Measurements from ENCODE around the gene UBP1. TPM values are rescaled to one million over a fixed set of nuclear protein-coding genes. Genes with fewer than 3 reads are reported as not detected.
"Not testable (repeated sequence)": the region's sequence is repeated elsewhere in the genome, so short reads cannot be mapped to it uniquely, and the experiment has no call there.

Gene UBP1
- total RNA-seq, 1 donor from 2014 or later, result 34.4 TPM

- Histone ChIP-seq H3K27me3 (ENCODE audit: control insufficient read depth in 3 of 3, insufficient read depth in 3 of 3, low read length in 3 of 3) (no peaks in the 10 kb centered on the region), H3K4me3 (ENCODE audit: low read length in 3 of 3) (peak overlapping the region; percentile 85 to 92 (median 86)), H3K36me3 (ENCODE audit: control insufficient read depth in 3 of 3, insufficient read depth in 3 of 3, low read length in 3 of 3) (no peaks in the 10 kb centered on the region), H3K27ac (ENCODE audit: low read depth, low read length) (peak overlapping the region; percentile 97), H3K9me3 (ENCODE audit: control insufficient read depth in 3 of 3, low read length in 3 of 3) (no peaks in the 10 kb centered on the region), H3K4me1 (ENCODE audit: control insufficient read depth in 3 of 3, insufficient read depth in 3 of 3, low read length in 3 of 3) (peaks cover 21 to 43% (median 37%) of the 10 kb centered on the region in 3 donors), H3K9ac (ENCODE audit: low read depth in 1 of 3, low read length in 3 of 3) (peak overlapping the region; percentile 94 to 95 (median 94))
These were observed 2.5 kb downstream of the UBP1 start for GRCh38 chr3:33437556-33438283.

DNA sequence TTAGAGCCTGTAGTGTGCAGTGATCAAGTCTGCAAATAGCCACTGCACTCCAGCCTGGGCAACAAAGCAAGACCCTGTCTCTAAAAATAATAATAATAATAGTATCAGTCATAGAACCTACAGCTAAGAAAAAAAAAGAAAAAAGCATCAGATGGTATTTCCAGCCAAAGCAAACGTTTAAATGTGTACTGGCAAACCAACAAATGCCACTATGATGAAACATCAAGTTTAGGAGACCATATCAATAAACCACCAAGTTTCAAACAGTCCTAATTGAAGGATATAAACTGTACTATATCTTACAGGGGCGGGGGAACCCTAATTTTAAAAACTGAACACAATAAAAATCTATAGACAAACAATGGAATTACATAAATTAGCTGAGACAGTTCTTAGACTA is 6.4 kb downstream of the UBP1 start:
- H3K27me3 ChIP-seq (ENCODE audit: control insufficient read depth in 3 of 3, insufficient read depth in 3 of 3, low read length in 3 of 3), result no peaks in the 10 kb centered on the region

DNA sequence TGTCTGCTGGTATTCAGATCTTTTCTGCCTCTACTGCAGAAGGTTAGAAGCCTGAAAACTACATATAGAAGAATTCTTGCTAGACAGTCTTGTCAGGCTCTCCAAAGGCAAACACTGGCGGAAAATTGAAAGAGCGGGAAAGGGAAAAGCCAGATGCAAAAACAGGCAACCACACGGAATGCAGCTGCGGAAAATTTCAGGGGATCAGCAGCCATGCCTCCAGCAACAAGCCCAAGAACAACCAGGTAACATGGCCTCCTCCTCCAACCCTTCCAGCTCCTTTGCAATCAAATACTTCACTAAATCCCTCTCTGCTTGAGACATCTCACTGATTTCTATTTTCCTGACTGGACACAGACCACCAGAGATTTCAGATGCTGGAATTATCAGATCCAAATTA is 9.6 kb downstream of the UBP1 start:
- H3K36me3 ChIP-seq (ENCODE audit: control insufficient read depth in 3 of 3, insufficient read depth in 3 of 3, low read length in 3 of 3), result no peaks in the 10 kb centered on the region
- H3K9me3 ChIP-seq (ENCODE audit: control insufficient read depth in 3 of 3, low read length in 3 of 3), result no peaks in the 10 kb centered on the region
- H3K27ac ChIP-seq (ENCODE audit: low read depth, low read length), result no peak overlapping the region
- H3K4me1 ChIP-seq (ENCODE audit: control insufficient read depth in 3 of 3, insufficient read depth in 3 of 3, low read length in 3 of 3), result peaks cover 14 to 27% (median 16%) of the 10 kb centered on the region in 3 donors
- no peaks in the 10 kb centered on the region for H3K27me3 ChIP-seq (ENCODE audit: control insufficient read depth in 3 of 3, insufficient read depth in 3 of 3, low read length in 3 of 3)
- no peak overlapping the region for H3K9ac ChIP-seq (ENCODE audit: low read depth in 1 of 3, low read length in 3 of 3)
- no peak overlapping the region for H3K4me3 ChIP-seq (ENCODE audit: low read length in 3 of 3)

More for the DNA sequence above, 6.4 kb downstream of the UBP1 start:
- Histone ChIP-seq H3K9me3 (ENCODE audit: control insufficient read depth in 3 of 3, low read length in 3 of 3) (no peaks in the 10 kb centered on the region), H3K4me1 (ENCODE audit: control insufficient read depth in 3 of 3, insufficient read depth in 3 of 3, low read length in 3 of 3) (peaks cover 31 to 48% (median 45%) of the 10 kb centered on the region in 3 donors), H3K9ac (ENCODE audit: low read depth in 1 of 3, low read length in 3 of 3) (no peak overlapping the region), H3K36me3 (ENCODE audit: control insufficient read depth in 3 of 3, insufficient read depth in 3 of 3, low read length in 3 of 3) (no peaks in the 10 kb centered on the region), H3K27ac (ENCODE audit: low read depth, low read length) (no peak overlapping the region), H3K4me3 (ENCODE audit: low read length in 3 of 3) (no peak overlapping the region)

DNA sequence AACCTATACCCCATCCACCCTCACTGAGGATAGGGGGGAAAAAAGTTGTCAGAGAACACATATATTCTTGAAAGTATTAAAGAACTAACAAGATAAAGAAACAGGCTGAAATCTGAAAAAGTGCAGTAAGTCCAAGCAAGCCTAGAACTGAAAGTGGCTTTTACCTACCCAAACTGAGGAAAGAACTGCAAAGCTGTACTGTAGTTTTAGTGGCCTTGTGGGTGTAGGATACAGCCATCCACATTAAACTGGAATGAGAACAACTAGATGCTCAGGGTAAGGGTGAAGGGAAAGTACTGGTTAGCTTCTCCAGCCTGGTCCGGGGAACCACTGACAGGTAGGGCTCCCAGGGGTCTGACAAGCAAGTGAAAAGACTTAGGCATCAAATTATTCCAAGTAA is 10.1 kb downstream of the UBP1 start:
- H3K9me3 ChIP-seq (ENCODE audit: control insufficient read depth in 3 of 3, low read length in 3 of 3), result no peaks in the 10 kb centered on the region
- no peaks in the 10 kb centered on the region for H3K36me3 ChIP-seq (ENCODE audit: control insufficient read depth in 3 of 3, insufficient read depth in 3 of 3, low read length in 3 of 3)
- H3K4me1 ChIP-seq (ENCODE audit: control insufficient read depth in 3 of 3, insufficient read depth in 3 of 3, low read length in 3 of 3), result peaks cover 12 to 27% (median 13%) of the 10 kb centered on the region in 3 donors
- no peak overlapping the region for H3K27ac ChIP-seq (ENCODE audit: low read depth, low read length)
- H3K9ac ChIP-seq (ENCODE audit: low read depth in 1 of 3, low read length in 3 of 3), result no peak overlapping the region
- H3K4me3 ChIP-seq (ENCODE audit: low read length in 3 of 3), result no peak overlapping the region
- no peaks in the 10 kb centered on the region for H3K27me3 ChIP-seq (ENCODE audit: control insufficient read depth in 3 of 3, insufficient read depth in 3 of 3, low read length in 3 of 3)

DNA sequence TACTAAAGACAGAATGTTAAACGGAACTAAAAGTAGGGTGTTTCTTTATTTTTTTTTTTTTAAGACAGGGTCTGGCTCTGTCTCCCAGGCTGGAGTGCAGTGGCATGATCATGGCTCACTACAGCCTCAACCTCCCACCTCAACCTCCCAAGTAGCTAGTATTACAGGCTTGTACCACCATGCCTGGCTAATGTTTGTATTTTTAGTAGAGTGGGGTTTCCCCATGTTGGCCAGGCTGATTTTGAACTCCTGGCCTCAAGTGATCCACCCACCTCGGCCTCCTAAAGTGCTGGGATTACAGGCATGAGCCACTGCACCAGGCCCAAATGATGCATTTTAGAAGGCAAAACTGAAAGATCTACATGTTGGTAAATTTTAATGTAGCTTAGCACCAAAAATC is 10.9 kb downstream of the UBP1 start:
- not testable (repeated sequence) for H3K36me3 ChIP-seq (ENCODE audit: control insufficient read depth in 3 of 3, insufficient read depth in 3 of 3, low read length in 3 of 3); H3K9ac ChIP-seq (ENCODE audit: low read depth in 1 of 3, low read length in 3 of 3); H3K9me3 ChIP-seq (ENCODE audit: control insufficient read depth in 3 of 3, low read length in 3 of 3); H3K4me3 ChIP-seq (ENCODE audit: low read length in 3 of 3); H3K27ac ChIP-seq (ENCODE audit: low read depth, low read length); H3K27me3 ChIP-seq (ENCODE audit: control insufficient read depth in 3 of 3, insufficient read depth in 3 of 3, low read length in 3 of 3)
- peaks cover 16 to 33% (median 19%) of the 10 kb centered on the region in 3 donors for H3K4me1 ChIP-seq (ENCODE audit: control insufficient read depth in 3 of 3, insufficient read depth in 3 of 3, low read length in 3 of 3)

DNA sequence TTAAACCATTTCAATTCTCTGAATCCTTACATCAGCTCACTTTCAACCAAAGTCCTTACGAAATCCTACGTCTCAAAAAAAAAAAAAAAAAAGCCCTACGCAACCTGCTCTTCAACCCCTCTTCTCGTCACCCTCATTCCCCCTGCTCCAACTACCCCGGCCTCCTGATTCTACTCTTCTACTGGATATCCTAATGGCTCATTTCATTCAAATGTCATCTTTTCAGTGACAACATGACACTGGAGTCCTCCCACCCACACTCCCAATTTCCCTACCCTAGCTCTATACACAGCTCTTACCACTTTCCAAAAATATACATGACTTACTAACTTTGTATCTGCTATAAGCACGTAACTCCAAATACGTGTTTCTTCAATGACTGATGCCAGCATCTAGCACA is 11.5 kb downstream of the UBP1 start:
- H3K4me3 ChIP-seq (ENCODE audit: low read length in 3 of 3), result no peak overlapping the region
- H3K4me1 ChIP-seq (ENCODE audit: control insufficient read depth in 3 of 3, insufficient read depth in 3 of 3, low read length in 3 of 3), result peaks cover 17 to 33% (median 19%) of the 10 kb centered on the region in 3 donors
- H3K9me3 ChIP-seq (ENCODE audit: control insufficient read depth in 3 of 3, low read length in 3 of 3), result no peaks in the 10 kb centered on the region
- H3K27me3 ChIP-seq (ENCODE audit: control insufficient read depth in 3 of 3, insufficient read depth in 3 of 3, low read length in 3 of 3), result no peaks in the 10 kb centered on the region
- H3K36me3 ChIP-seq (ENCODE audit: control insufficient read depth in 3 of 3, insufficient read depth in 3 of 3, low read length in 3 of 3), result peaks cover 0 to 3% (median 0%) of the 10 kb centered on the region in 3 donors
- no peak overlapping the region for H3K27ac ChIP-seq (ENCODE audit: low read depth, low read length)
- no peak overlapping the region for H3K9ac ChIP-seq (ENCODE audit: low read depth in 1 of 3, low read length in 3 of 3)

DNA sequence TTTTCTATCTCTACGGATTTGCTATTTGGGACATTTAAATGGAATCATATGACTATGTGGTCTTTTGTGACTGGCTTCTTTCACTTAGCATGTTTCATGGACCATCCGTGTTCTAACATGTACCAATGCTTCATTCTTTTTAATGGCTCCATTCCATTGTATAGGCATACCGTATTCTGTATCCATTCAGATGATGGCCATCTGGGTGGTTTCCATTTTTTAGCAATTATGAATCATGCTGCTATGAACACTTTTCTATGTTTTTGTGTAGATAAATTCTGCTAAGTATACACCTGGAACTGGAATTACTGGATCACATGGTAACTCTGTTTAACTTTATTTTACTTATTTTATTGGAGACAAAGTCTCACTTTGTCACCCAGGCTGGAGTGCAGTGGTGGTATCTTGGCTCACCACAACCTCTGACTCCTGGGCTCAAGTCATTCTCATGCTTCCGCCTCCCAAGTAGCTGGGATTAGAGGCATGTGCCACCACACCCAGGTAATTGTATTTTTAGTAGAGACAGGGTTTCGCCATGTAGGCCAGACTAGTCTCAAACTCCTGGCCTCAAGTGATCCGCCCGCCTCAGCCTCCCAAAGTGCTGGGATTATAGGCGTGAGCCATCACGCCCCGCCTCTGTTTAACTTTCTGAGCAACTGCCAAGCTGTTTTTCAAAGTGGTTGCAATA is 13.4 kb downstream of the UBP1 start:
- H3K27me3 ChIP-seq (ENCODE audit: control insufficient read depth in 3 of 3, insufficient read depth in 3 of 3, low read length in 3 of 3), result no peaks in the 10 kb centered on the region
- peaks cover 0 to 4% (median 0%) of the 10 kb centered on the region in 3 donors for H3K36me3 ChIP-seq (ENCODE audit: control insufficient read depth in 3 of 3, insufficient read depth in 3 of 3, low read length in 3 of 3)
- H3K9ac ChIP-seq (ENCODE audit: low read depth in 1 of 3, low read length in 3 of 3), result no peak overlapping the region
- no peak overlapping the region for H3K4me3 ChIP-seq (ENCODE audit: low read length in 3 of 3)
- peaks cover 17 to 28% (median 17%) of the 10 kb centered on the region in 3 donors for H3K4me1 ChIP-seq (ENCODE audit: control insufficient read depth in 3 of 3, insufficient read depth in 3 of 3, low read length in 3 of 3)
- H3K9me3 ChIP-seq (ENCODE audit: control insufficient read depth in 3 of 3, low read length in 3 of 3), result no peaks in the 10 kb centered on the region
- no peak overlapping the region for H3K27ac ChIP-seq (ENCODE audit: low read depth, low read length)

GRCh38 chr3:33426068-33426467 is 14.1 kb downstream of the UBP1 start:
- Histone ChIP-seq H3K27me3 (ENCODE audit: control insufficient read depth in 3 of 3, insufficient read depth in 3 of 3, low read length in 3 of 3) (no peaks in the 10 kb centered on the region), H3K4me3 (ENCODE audit: low read length in 3 of 3) (no peak overlapping the region), H3K27ac (ENCODE audit: low read depth, low read length) (no peak overlapping the region), H3K9me3 (ENCODE audit: control insufficient read depth in 3 of 3, low read length in 3 of 3) (no peaks in the 10 kb centered on the region), H3K36me3 (ENCODE audit: control insufficient read depth in 3 of 3, insufficient read depth in 3 of 3, low read length in 3 of 3) (peaks cover 0 to 7% (median 2%) of the 10 kb centered on the region in 3 donors), H3K4me1 (ENCODE audit: control insufficient read depth in 3 of 3, insufficient read depth in 3 of 3, low read length in 3 of 3) (peaks cover 17 to 26% (median 17%) of the 10 kb centered on the region in 3 donors), H3K9ac (ENCODE audit: low read depth in 1 of 3, low read length in 3 of 3) (peak overlapping the region in 1 of 3 donors; percentile 20)

DNA sequence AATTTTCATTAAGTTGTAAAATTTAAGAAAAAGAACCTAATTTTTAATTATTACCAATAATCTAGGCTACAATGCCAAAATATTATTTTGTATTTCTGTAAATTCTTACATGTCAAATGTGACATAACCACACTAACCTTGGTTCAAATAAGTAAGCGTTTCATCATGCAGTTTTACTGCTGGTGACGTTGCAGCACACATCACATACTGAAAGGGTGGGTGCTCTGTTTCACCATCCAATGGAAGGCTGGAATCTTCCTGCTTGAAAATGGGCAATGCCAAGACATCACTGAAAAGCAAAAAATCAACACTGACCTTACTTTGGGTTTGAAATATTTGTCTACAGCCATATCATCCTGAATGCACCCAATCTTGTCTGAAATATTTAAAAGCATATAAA is 14.8 kb downstream of the UBP1 start:
- Histone ChIP-seq H3K36me3 (ENCODE audit: control insufficient read depth in 3 of 3, insufficient read depth in 3 of 3, low read length in 3 of 3) (peaks cover 0 to 7% (median 2%) of the 10 kb centered on the region in 3 donors), H3K9me3 (ENCODE audit: control insufficient read depth in 3 of 3, low read length in 3 of 3) (no peaks in the 10 kb centered on the region), H3K9ac (ENCODE audit: low read depth in 1 of 3, low read length in 3 of 3) (no peak overlapping the region), H3K4me1 (ENCODE audit: control insufficient read depth in 3 of 3, insufficient read depth in 3 of 3, low read length in 3 of 3) (peaks cover 11 to 26% (median 14%) of the 10 kb centered on the region in 3 donors), H3K4me3 (ENCODE audit: low read length in 3 of 3) (no peak overlapping the region), H3K27ac (ENCODE audit: low read depth, low read length) (peak overlapping the region; percentile 50), H3K27me3 (ENCODE audit: control insufficient read depth in 3 of 3, insufficient read depth in 3 of 3, low read length in 3 of 3) (no peaks in the 10 kb centered on the region)
